ENCODE data around the gene LETM1. TPM values are rescaled to one million over a fixed set of nuclear protein-coding genes. Genes with fewer than 3 reads are reported as not detected.

LETM1 gene
- polyA plus RNA-seq, 1 donor (not counting 4 experiments of a cell fraction or from before 2014, with no cell fraction given) = 25.6 TPM

- Histone ChIP-seq H3K36me3 (ENCODE audit: control insufficient read depth in 2 of 2, extremely low read depth in 1 of 2, insufficient read depth in 2 of 2, low read length in 2 of 2) (no peaks in the 10 kb centered on the region), H3K27me3 (ENCODE audit: control insufficient read depth, extremely low read depth, insufficient read depth, low read length) (peaks cover 8% of the 10 kb centered on the region), H2AFZ (ENCODE audit: control insufficient read depth, low read length) (peak overlapping the region; percentile 82), H3K4me1 (ENCODE audit: control insufficient read depth, extremely low read depth, insufficient read depth, low read length) (peaks cover 30% of the 10 kb centered on the region), H3K79me2 (ENCODE audit: control insufficient read depth, insufficient read depth, low read length) (no peaks in the 10 kb centered on the region), H3K4me3 (ENCODE audit: control insufficient read depth in 2 of 3, extremely low read depth in 1 of 3, insufficient read depth in 2 of 3, low read depth in 1 of 3, low read length in 3 of 3) (peak overlapping the region in 1 of 3 experiments; percentile 60), H3K9me1 (ENCODE audit: control insufficient read depth, extremely low read depth, insufficient read depth, low read length) (no peaks in the 10 kb centered on the region), H3K9ac (ENCODE audit: control insufficient read depth, extremely low read depth, insufficient read depth, low read length) (peak overlapping the region; percentile 41), H3K9me3 (ENCODE audit: control insufficient read depth, low read depth, low read length) (no peaks in the 10 kb centered on the region), H3K27ac (ENCODE audit: control insufficient read depth, insufficient read depth, low read length) (peak overlapping the region; percentile 47), H4K20me1 (ENCODE audit: control insufficient read depth, extremely low read depth, insufficient read depth, low read length) (no peaks in the 10 kb centered on the region), H3K4me2 (ENCODE audit: control insufficient read depth, extremely low read depth, insufficient read depth, low read depth, low read length) (peak overlapping the region; percentile 60)
- dilution Hi-C loops (cut with MboI; ENCODE audit: extremely low pct_ligation_motif_present, low sequenced_read_pairs) = no loop called here
- peak; percentile 42 for DNase-seq (ENCODE audit: low read depth, low spot score)
- peak; percentile 81 for FAIRE-seq
- no peak for TF ChIP-seq EZH2 (IDR thresholded peaks at IDR 0.05; ENCODE audit: low read length)
- TF ChIP-seq, protein P1, sequence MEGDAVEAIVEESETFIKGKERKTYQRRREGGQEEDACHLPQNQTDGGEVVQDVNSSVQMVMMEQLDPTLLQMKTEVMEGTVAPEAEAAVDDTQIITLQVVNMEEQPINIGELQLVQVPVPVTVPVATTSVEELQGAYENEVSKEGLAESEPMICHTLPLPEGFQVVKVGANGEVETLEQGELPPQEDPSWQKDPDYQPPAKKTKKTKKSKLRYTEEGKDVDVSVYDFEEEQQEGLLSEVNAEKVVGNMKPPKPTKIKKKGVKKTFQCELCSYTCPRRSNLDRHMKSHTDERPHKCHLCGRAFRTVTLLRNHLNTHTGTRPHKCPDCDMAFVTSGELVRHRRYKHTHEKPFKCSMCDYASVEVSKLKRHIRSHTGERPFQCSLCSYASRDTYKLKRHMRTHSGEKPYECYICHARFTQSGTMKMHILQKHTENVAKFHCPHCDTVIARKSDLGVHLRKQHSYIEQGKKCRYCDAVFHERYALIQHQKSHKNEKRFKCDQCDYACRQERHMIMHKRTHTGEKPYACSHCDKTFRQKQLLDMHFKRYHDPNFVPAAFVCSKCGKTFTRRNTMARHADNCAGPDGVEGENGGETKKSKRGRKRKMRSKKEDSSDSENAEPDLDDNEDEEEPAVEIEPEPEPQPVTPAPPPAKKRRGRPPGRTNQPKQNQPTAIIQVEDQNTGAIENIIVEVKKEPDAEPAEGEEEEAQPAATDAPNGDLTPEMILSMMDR (optimal IDR thresholded peaks at IDR 0.05 in 1 of 3, IDR thresholded peaks at IDR 0.05 in 1 of 3, conservative IDR thresholded peaks at IDR 0.05 in 1 of 3; ENCODE audit: extremely low read depth in 1 of 3, insufficient read depth in 2 of 3, low read length in 3 of 3) = no peak
These were observed 66.4 kb downstream of the LETM1 start for GRCh38 chr4:1789552-1789951.

DNA sequence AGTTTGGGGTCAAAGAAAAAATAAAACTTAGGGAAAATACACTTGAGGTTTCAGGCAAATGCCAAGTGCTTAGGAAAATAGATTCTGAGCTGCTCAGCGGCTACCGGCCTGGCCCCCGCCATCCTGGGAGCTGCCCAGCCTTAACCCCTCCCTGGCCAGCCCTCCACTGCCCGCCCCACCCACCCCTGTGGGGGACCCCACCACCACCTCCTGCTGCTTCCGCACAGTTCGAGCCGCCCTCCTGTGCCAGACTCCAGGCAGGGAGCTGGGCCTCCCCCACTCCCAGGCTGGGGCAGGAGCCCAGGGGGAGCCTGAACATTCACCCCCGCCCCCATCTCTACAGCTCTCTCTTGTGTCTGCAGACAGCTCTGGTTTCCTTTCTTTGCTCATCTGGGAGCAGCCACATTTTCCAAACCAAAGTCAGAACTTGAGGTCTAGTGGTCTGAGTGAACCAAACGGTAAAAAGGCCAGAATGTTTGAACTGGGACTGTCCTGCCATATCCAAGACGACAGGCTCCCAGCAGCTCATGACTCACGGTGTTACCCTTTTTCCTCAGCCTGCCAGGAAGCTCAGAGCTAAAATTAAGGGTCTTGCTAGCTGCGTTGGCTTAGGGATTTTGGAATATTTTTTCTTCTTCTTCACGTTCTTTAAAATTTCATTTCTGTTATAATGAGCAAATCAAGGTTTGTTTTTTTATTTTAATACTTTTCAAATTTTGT lies 67.5 kb downstream of the LETM1 start:
- FAIRE-seq (peak; percentile 51), DNase-seq (ENCODE audit: low read depth, low spot score) (no peak)
- no peak for TF ChIP-seq EZH2 (IDR thresholded peaks at IDR 0.05; ENCODE audit: low read length)
- TF ChIP-seq, protein P1 (optimal IDR thresholded peaks at IDR 0.05 in 1 of 3, IDR thresholded peaks at IDR 0.05 in 1 of 3, conservative IDR thresholded peaks at IDR 0.05 in 1 of 3; ENCODE audit: extremely low read depth in 1 of 3, insufficient read depth in 2 of 3, low read length in 3 of 3) = no peak
- H3K9ac ChIP-seq (ENCODE audit: control insufficient read depth, extremely low read depth, insufficient read depth, low read length) = no peak overlapping the region
- no peaks in the 10 kb centered on the region for H3K36me3 ChIP-seq (ENCODE audit: control insufficient read depth in 2 of 2, extremely low read depth in 1 of 2, insufficient read depth in 2 of 2, low read length in 2 of 2)
- H3K4me3 ChIP-seq (ENCODE audit: control insufficient read depth in 2 of 3, extremely low read depth in 1 of 3, insufficient read depth in 2 of 3, low read depth in 1 of 3, low read length in 3 of 3) = no peak overlapping the region
- H3K4me1 ChIP-seq (ENCODE audit: control insufficient read depth, extremely low read depth, insufficient read depth, low read length) = peaks cover 42% of the 10 kb centered on the region
- H3K9me1 ChIP-seq (ENCODE audit: control insufficient read depth, extremely low read depth, insufficient read depth, low read length) = no peaks in the 10 kb centered on the region
- H3K27ac ChIP-seq (ENCODE audit: control insufficient read depth, insufficient read depth, low read length) = no peak overlapping the region
- no peaks in the 10 kb centered on the region for H3K9me3 ChIP-seq (ENCODE audit: control insufficient read depth, low read depth, low read length)
- dilution Hi-C loops (cut with MboI; ENCODE audit: extremely low pct_ligation_motif_present, low sequenced_read_pairs) = no loop called here
- no peaks in the 10 kb centered on the region for H4K20me1 ChIP-seq (ENCODE audit: control insufficient read depth, extremely low read depth, insufficient read depth, low read length)
- no peak overlapping the region for H3K4me2 ChIP-seq (ENCODE audit: control insufficient read depth, extremely low read depth, insufficient read depth, low read depth, low read length)
- H2AFZ ChIP-seq (ENCODE audit: control insufficient read depth, low read length) = no peak overlapping the region
- H3K79me2 ChIP-seq (ENCODE audit: control insufficient read depth, insufficient read depth, low read length) = no peaks in the 10 kb centered on the region
- H3K27me3 ChIP-seq (ENCODE audit: control insufficient read depth, extremely low read depth, insufficient read depth, low read length) = peaks cover 8% of the 10 kb centered on the region

Measured in keratinocyte (primary cell).